Measurements from ENCODE around the gene STRN. TPM values are rescaled to one million over a fixed set of nuclear protein-coding genes. Genes with fewer than 3 reads are reported as not detected.

STRN gene
- total and polyA plus RNA-seq, 2 of the 13 experiments (the other 11 are each of a cell fraction or from before 2014, with no cell fraction given): 10.4 to 19.3 TPM

DNA sequence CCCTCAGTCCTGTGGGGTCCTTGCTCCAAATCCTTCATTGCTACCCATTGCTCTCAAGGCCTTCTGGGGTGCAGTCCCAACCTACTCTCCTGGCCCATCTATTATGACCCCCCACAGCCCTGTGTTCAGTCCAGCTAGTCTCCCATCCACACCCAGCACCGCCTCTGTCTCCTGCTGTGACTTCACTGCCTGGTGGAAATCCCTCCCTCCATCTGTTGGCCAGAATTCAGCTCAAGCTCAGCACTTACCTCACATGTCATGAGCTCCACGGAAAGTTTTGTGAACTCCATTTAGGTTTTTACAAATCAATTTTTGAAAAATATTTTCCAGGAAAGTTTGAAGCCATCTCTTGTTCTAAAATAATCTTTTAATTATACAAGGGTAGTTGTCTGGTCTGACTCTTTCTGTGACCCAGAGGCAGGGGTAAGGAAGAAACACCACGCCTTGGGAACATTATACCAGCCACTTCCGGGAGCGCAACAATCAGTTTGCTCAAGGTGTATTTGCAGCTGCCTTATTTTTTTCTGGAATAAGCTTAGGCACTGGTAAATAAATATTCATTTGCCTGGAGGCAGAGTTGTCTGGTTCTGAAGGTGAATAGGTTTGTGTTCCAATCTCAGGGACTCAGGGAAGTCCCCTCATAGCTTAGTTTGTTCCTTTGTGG is 159.0 kb downstream of the STRN start (continued):
- TF ChIP-seq ZBTB40 (IDR thresholded peaks at IDR 0.05): no peak
- no peak for TF ChIP-seq ZBTB40 (CRISPR knock-in tag; IDR thresholded peaks at IDR 0.05)
- TF ChIP-seq, protein P1, sequence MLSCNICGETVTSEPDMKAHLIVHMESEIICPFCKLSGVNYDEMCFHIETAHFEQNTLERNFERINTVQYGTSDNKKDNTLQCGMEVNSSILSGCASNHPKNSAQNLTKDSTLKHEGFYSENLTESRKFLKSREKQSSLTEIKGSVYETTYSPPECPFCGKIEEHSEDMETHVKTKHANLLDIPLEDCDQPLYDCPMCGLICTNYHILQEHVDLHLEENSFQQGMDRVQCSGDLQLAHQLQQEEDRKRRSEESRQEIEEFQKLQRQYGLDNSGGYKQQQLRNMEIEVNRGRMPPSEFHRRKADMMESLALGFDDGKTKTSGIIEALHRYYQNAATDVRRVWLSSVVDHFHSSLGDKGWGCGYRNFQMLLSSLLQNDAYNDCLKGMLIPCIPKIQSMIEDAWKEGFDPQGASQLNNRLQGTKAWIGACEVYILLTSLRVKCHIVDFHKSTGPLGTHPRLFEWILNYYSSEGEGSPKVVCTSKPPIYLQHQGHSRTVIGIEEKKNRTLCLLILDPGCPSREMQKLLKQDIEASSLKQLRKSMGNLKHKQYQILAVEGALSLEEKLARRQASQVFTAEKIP (CRISPR knock-in tag; IDR thresholded peaks at IDR 0.05; ENCODE audit: borderline replicate concordance): no peak
- no peak for TF ChIP-seq REXO4 (CRISPR knock-in tag; IDR thresholded peaks at IDR 0.05; ENCODE audit: borderline replicate concordance)
- TF ChIP-seq KDM1A (CRISPR knock-in tag; IDR thresholded peaks at IDR 0.05): no peak
- TF ChIP-seq FLYWCH1 (CRISPR knock-in tag; IDR thresholded peaks at IDR 0.05): no peak
- no peak for TF ChIP-seq ONECUT2 (CRISPR knock-in tag; IDR thresholded peaks at IDR 0.05)
